Activated naive CD4-positive, alpha-beta T cell treated with anti-CD3 and anti-CD28 coated beads, Interleukin-2, amount 10 ng/mL, durations not matched to agents 7 days and 5 days (primary cell): Measurements from ENCODE around the gene TMEM165.
"Not testable (repeated sequence)": the region's sequence is repeated elsewhere in the genome, so short reads cannot be mapped to it uniquely, and the experiment has no call there.

Source experiments
- CTCF ChIA-PET: fragments of 350-600 bp; sonication (Branson Sonifier 250); formaldehyde crosslinking; loops from one replicate; lab custom pipeline; 2021; ENCODE audit warnings: antibody characterized with exemption; lab: Charles Lee
- DNase-seq: peaks from one replicate; pipeline ENCODE4 v3.0.0-alpha.2; 2020
- H3K27ac Mint-ChIP-seq: one replicate; pipeline ENCODE4 v1.8.0; 2021; ENCODE audit warnings: mild to moderate bottlenecking, moderate library complexity, mixed read lengths
- H3K27me3 Mint-ChIP-seq: one replicate; pipeline ENCODE4 v1.8.0; 2021; ENCODE audit warnings: mild to moderate bottlenecking, mixed read lengths
- H3K36me3 Mint-ChIP-seq: one replicate; pipeline ENCODE4 v1.8.0; 2021; ENCODE audit warnings: mixed read lengths
- H3K4me1 Mint-ChIP-seq: one replicate; pipeline ENCODE4 v1.8.0; 2021; ENCODE audit warnings: mixed read lengths
- H3K4me3 Mint-ChIP-seq: one replicate; pipeline ENCODE4 v1.8.0; 2021; ENCODE audit warnings: mild to moderate bottlenecking, moderate library complexity, mixed read lengths
- H3K9me3 Mint-ChIP-seq: one replicate; pipeline ENCODE4 v1.8.0; 2021; ENCODE audit warnings: mixed read lengths

The TMEM165 gene, protein sequence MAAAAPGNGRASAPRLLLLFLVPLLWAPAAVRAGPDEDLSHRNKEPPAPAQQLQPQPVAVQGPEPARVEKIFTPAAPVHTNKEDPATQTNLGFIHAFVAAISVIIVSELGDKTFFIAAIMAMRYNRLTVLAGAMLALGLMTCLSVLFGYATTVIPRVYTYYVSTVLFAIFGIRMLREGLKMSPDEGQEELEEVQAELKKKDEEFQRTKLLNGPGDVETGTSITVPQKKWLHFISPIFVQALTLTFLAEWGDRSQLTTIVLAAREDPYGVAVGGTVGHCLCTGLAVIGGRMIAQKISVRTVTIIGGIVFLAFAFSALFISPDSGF

DNA sequence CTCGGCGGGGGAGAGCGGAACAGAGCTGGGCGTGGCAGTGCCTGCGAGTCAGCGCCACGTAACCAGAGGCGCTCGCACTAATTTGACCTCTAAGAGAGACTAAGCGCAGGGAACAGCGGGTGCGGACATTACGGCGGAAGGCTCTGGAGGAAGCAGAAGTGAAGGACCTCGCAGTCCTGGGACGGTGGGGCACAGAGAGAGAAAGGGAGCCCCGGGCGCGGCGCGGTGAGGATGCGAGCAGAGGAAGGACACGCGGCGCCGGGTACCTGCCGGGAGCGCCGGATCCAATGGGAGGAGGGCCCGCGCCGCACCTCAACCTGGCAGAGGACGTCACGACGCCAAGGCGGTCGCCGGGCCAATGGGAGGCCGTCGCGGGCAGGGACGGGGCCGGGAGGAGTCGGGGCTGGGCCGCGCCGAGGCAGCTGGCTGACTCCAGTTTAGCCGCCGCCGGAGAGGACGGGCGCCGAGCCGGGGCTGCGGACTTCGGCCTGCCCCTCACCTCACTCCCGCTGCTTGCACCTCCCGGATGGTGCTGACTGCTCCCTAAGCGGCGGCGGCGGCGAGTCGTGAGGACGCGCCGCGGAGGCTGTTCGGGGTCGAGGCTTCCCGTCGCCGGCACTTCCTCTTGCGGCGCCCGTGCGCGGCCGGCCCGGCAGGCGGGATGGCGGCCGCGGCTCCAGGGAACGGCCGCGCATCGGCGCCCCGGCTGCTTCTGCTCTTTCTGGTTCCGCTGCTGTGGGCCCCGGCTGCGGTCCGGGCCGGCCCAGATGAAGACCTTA, at the start of gene TMEM165:
Gene TMEM165 (plus strand): TSS at position 429 of the 779 bp plus-strand sequence. CDS start 233 bp downstream, at position 662.
- Mint-ChIP-seq H3K36me3 (peaks cover 23% of the 10 kb centered on the region), H3K4me1 (peaks cover 47% of the 10 kb centered on the region), H3K9me3 (no peaks in the 10 kb centered on the region), H3K27ac (peak within 1 kb of the TSS; percentile 94), H3K4me3 (peak within 1 kb of the TSS; percentile 89), H3K27me3 (no peaks in the 10 kb centered on the region)
- CTCF ChIA-PET = interaction anchor here (1.6 to 1.7 kb wide), 2 partner anchors 49 to 50 kb away, joined by 4 read pairs; partner anchors contain the start of gene SRD5A3
- DNase-seq = peak; percentile 94

DNA sequence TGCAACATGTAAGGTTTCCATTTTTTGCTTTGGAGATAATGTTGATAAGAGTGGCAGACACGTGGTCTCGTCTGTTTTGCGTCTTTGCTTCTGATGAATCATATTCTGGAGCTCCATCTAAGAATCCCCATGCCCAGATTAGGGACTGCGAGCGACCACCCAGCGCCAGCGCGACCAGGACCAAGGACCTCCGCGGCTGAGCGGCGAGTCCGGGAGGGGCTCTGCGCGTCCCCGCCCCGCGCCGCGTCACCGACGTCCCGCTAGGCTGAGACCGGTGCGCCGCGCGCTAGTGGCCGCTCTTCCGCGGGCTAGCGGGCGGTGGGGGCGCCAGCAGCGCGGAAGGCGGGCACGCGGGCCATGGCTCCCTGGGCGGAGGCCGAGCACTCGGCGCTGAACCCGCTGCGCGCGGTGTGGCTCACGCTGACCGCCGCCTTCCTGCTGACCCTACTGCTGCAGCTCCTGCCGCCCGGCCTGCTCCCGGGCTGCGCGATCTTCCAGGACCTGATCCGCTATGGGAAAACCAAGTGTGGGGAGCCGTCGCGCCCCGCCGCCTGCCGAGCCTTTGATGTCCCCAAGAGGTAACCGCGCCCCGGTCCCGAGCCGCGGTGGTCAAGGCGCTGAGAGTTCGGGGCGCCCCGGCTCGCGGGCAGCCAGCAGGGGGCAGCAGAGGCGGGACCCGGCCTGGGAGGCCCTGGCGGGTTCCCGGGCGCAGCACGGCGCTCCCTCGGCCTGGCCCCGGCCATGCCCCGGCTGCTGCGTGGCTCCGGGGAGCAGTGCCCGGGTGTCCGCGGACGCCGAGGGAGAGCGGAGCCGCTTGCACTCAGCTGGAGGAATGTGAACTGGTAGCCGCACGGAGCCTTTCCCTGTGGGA, 49.5 kb upstream of the TMEM165 start, which contains the start of gene SRD5A3:
Gene SRD5A3 (plus strand): TSS at position 263 of the 871 bp plus-strand sequence. CDS start 95 bp downstream, at position 358.
- H3K27ac Mint-ChIP-seq = peak within 1 kb of the TSS; percentile 76
- H3K36me3 Mint-ChIP-seq = no peaks in the 10 kb centered on the region
- H3K9me3 Mint-ChIP-seq = no peaks in the 10 kb centered on the region
- H3K4me1 Mint-ChIP-seq = peaks cover 23% of the 10 kb centered on the region
- H3K27me3 Mint-ChIP-seq = peaks cover 9% of the 10 kb centered on the region
- CTCF ChIA-PET = interaction anchor here (0.6 to 1.8 kb wide), 24 partner anchors 8 to 1374 kb away, joined by 3 to 7 read pairs (median 4); no protein-coding TSS in a partner anchor
- peak within 1 kb of the TSS; percentile 81 for H3K4me3 Mint-ChIP-seq
- DNase-seq = peak; percentile 80

DNA sequence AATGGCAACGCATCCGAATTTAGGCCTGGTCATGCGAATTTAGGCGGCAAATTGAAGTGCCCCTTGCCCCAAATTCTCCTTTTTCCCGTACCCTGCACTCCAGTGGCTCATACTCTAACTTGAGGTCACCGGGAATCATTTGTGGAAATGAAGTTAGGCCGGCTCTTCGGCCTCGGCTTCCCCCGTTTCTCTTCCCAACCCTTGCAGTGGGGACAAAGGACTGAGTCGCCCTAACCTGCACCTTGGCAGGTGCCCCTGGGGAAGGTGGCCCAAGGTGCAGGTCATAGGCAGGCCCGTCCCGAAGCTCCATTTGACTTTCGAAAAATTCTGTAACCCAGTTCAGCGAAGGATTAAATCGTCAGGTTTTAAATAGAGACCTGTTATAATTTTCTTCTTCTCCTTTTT, 48.9 kb upstream of the TMEM165 start:
- H3K36me3 Mint-ChIP-seq = no peaks in the 10 kb centered on the region
- DNase-seq = no peak
- CTCF ChIA-PET = interaction anchor here (0.9 to 1.8 kb wide), 8 partner anchors 32 to 289 kb away, joined by 3 to 7 read pairs (median 4); no protein-coding TSS in a partner anchor
- peaks cover 23% of the 10 kb centered on the region for H3K4me1 Mint-ChIP-seq
- H3K27ac Mint-ChIP-seq = peak overlapping the region; percentile 73
- H3K4me3 Mint-ChIP-seq = peak overlapping the region; percentile 81
- no peaks in the 10 kb centered on the region for H3K9me3 Mint-ChIP-seq
- peaks cover 4% of the 10 kb centered on the region for H3K27me3 Mint-ChIP-seq

DNA sequence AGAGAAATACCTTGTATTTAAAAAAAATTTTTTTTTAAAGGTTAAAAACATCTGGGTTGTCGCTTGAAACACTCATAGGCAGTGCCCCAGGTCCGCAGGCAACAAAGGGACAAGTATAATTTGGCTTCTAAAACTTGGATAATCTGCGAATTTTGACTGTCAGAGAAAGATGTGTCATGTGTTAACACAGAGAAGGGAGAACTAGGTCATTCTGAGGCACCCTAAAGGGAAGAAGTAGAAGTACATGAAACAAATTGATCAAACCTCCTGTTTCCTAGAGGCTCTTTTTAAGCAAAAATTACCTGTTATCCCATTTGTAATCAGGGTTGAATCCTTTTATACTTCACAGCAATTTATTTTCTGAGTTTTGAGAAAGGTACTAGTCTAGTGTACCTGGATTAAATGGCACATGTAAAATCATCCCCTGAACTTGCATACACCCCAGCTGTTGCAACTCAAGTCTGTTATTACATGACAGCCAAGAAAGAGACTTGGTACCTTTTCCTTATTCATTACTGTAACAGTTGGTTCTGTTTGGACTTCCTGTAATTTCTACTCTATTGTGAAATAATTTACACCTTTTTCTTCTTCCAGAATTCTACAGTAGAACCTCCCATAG, 48.0 kb upstream of the TMEM165 start:
- H3K27me3 Mint-ChIP-seq = peaks cover 4% of the 10 kb centered on the region
- H3K4me3 Mint-ChIP-seq = peak overlapping the region; percentile 81
- peaks cover 3% of the 10 kb centered on the region for H3K36me3 Mint-ChIP-seq
- peaks cover 23% of the 10 kb centered on the region for H3K4me1 Mint-ChIP-seq
- H3K27ac Mint-ChIP-seq = peak overlapping the region; percentile 22
- DNase-seq = no peak
- no peaks in the 10 kb centered on the region for H3K9me3 Mint-ChIP-seq
- CTCF ChIA-PET = interaction anchor here (0.9 to 1.1 kb wide), 3 partner anchors 47 to 288 kb away, joined by 4 read pairs; no protein-coding TSS in a partner anchor

DNA sequence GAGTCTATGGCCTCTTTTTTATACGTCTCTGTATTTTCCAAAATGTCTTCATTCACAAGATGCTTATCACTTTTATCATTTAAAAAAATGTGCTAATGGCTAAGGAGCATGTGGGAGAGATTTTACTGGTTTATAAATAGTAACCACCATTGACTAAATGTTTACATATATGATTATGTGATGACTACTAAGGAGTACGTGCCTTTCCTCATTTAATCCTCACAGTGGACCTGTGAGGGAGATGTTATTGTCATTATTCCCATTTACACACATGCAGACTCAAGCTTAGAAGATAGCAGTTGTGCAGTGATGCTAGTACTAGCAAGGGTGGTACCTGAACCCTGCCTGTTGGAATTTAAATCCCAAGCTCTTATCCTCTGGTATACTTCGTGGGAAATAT, 47.3 kb upstream of the TMEM165 start:
- H3K36me3 Mint-ChIP-seq = peaks cover 5% of the 10 kb centered on the region
- H3K4me1 Mint-ChIP-seq = peaks cover 23% of the 10 kb centered on the region
- CTCF ChIA-PET = no interaction called here
- DNase-seq = no peak
- no peaks in the 10 kb centered on the region for H3K9me3 Mint-ChIP-seq
- no peak overlapping the region for H3K27ac Mint-ChIP-seq
- H3K4me3 Mint-ChIP-seq = no peak overlapping the region
- H3K27me3 Mint-ChIP-seq = peaks cover 4% of the 10 kb centered on the region

DNA sequence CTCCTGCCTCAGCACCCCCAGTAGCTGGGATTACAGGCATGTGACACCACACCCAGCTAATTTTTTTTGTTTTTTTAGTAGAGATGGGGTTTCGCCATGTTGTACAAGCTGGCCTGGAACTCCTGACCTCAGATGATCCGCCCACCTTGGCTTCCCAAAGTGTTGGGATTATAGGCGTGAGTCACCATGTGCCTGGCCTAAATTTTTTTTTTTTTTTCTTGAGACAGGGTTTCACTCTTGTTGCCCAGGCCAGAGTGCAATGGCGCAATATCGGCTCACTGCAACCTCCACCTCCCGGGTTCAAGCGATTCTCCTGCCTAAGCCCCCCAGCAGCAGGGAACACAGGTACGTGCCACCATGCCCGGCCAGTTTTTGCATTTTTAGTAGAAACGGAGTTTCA, 44.9 kb upstream of the TMEM165 start:
- H3K36me3 Mint-ChIP-seq, H3K9me3 Mint-ChIP-seq, DNase-seq, H3K27me3 Mint-ChIP-seq, H3K4me3 Mint-ChIP-seq, H3K27ac Mint-ChIP-seq: not testable (repeated sequence)
- CTCF ChIA-PET = interaction anchor here (0.7 kb wide), 1 partner anchor 283 kb away, joined by 3 read pairs; no protein-coding TSS in a partner anchor
- peaks cover 18% of the 10 kb centered on the region for H3K4me1 Mint-ChIP-seq

DNA sequence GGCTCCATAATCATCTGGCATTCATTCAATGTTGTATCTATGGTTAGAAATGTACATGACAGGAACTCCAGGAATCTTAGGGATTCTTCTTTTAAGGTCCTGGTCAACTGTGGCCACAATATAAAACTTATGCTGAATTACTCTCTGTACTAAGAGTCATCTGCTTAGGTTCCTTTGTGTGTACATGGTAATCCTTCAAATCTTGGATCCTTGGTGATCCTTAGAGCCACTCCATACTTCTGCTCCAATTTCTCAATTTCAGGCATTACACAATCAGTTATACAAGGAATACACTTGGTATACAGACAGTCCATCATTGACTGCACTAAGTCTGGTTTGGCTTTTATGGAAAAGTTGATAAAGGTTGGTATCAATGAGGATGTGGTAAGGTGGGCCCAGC, 43.9 kb upstream of the TMEM165 start:
- H3K36me3 Mint-ChIP-seq = peaks cover 8% of the 10 kb centered on the region
- H3K9me3 Mint-ChIP-seq = no peaks in the 10 kb centered on the region
- H3K4me3 Mint-ChIP-seq = no peak overlapping the region
- H3K27me3 Mint-ChIP-seq = no peaks in the 10 kb centered on the region
- no peak overlapping the region for H3K27ac Mint-ChIP-seq
- peaks cover 17% of the 10 kb centered on the region for H3K4me1 Mint-ChIP-seq
- CTCF ChIA-PET = interaction anchor here (0.7 kb wide), 1 partner anchor 24 kb away, joined by 3 read pairs; no protein-coding TSS in a partner anchor
- no peak for DNase-seq

DNA sequence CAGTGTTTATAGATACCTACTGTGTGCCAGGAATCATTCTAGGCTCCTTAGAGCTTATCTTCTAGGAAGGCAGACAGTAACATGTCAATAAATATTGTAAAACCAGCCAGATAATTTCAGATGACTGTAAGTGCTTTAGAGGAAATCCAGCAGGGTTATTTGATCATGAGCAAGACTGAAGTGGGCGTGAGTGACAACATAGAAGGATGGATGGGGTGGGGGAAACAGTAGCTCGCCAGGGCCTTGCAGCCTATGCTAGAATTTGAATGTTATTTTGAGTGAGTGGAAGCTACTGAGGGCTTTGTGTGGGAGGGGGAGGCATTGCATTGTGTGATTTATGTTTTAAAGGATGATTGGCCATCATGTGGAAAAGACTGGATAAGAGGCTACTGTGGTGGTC, 43.0 kb upstream of the TMEM165 start:
- Mint-ChIP-seq H3K36me3 (peaks cover 8% of the 10 kb centered on the region), H3K4me3 (no peak overlapping the region), H3K9me3 (no peaks in the 10 kb centered on the region), H3K27me3 (no peaks in the 10 kb centered on the region), H3K27ac (no peak overlapping the region), H3K4me1 (peaks cover 8% of the 10 kb centered on the region)
- no peak for DNase-seq
- CTCF ChIA-PET = no interaction called here

DNA sequence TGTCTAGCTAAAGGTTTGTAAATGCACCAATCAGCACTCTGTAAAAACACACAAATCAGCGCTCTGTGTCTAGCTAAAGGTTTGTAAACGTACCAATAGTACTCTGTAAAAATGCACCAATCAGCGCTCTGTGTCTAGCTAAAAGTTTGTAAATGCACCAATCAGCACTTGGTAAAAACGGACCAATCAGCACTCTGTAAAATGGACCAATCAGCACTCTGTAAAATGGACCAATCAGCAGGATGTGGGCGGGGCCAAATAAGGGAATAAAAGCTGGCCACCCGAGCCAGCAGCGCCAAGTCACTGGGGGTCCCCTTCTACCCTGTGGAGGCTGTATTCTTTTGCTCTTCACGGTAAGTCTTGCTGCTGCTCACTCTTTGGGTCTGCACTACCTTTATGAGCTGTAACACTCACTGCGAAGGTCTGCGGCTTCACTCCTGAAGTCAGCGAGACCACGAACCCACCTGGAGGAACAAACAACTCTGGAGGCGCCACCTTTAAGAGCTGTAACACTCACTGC, 42.5 kb upstream of the TMEM165 start:
- CTCF ChIA-PET = interaction anchor here (1.6 kb wide), 1 partner anchor 8 kb away, joined by 5 read pairs; the partner anchor contains the start of gene SRD5A3
- H3K9me3 Mint-ChIP-seq, H3K4me3 Mint-ChIP-seq, H3K36me3 Mint-ChIP-seq, H3K27ac Mint-ChIP-seq, H3K4me1 Mint-ChIP-seq, H3K27me3 Mint-ChIP-seq, DNase-seq: not testable (repeated sequence)

DNA sequence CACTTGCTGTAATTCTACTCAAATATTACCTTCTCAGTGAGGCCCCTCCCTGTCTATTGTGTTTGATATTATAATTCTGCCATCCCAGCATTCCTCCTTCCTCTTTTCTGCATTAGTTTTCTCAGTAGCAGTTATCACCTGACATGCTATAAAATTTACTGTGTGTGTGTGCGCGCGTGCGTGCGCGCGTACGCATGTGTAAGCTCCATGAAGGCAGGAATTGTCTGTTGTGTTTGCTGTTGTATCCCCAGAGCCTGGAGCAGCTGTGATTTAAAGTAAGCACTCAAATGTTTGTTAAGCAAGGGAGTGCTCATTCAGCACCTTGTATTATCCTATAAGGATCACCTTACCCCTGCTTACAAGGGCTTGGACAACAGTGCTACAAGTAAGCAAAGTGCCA, 41.1 kb upstream of the TMEM165 start:
- CTCF ChIA-PET = interaction anchor here (1.6 to 1.7 kb wide), 2 partner anchors 9 to 18 kb away, joined by 4 to 5 read pairs; partner anchors contain the start of gene SRD5A3
- Mint-ChIP-seq H3K27me3 (no peaks in the 10 kb centered on the region), H3K27ac (no peak overlapping the region), H3K36me3 (peaks cover 8% of the 10 kb centered on the region), H3K4me3 (no peak overlapping the region), H3K9me3 (no peaks in the 10 kb centered on the region), H3K4me1 (peaks cover 11% of the 10 kb centered on the region)
- DNase-seq = no peak

DNA sequence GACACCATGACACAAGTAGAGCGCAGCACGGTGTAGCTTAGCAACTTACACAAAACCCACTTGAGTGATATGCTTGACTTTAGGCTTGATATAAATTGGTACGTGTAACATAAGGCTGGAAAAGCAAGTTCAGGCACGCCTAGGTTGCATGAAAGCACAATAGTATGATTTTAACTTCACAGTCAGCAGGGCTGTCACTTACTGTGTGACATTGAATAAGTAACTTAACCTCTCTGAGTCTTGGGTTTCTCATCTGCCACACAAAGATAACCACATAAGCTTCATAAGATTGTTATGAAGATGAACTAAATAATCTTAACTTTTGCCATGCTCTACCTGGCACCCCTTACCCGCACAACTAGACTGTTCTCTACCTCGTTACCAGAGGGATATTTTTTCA, 40.2 kb upstream of the TMEM165 start:
- no peaks in the 10 kb centered on the region for H3K9me3 Mint-ChIP-seq
- H3K4me1 Mint-ChIP-seq = peaks cover 11% of the 10 kb centered on the region
- H3K27me3 Mint-ChIP-seq = no peaks in the 10 kb centered on the region
- DNase-seq = no peak
- H3K4me3 Mint-ChIP-seq = no peak overlapping the region
- H3K27ac Mint-ChIP-seq = peak overlapping the region; percentile 37
- peaks cover 8% of the 10 kb centered on the region for H3K36me3 Mint-ChIP-seq
- CTCF ChIA-PET = interaction anchor here (1.7 to 2.4 kb wide), 2 partner anchors 10 to 17 kb away, joined by 4 to 6 read pairs; partner anchors contain the start of gene SRD5A3

DNA sequence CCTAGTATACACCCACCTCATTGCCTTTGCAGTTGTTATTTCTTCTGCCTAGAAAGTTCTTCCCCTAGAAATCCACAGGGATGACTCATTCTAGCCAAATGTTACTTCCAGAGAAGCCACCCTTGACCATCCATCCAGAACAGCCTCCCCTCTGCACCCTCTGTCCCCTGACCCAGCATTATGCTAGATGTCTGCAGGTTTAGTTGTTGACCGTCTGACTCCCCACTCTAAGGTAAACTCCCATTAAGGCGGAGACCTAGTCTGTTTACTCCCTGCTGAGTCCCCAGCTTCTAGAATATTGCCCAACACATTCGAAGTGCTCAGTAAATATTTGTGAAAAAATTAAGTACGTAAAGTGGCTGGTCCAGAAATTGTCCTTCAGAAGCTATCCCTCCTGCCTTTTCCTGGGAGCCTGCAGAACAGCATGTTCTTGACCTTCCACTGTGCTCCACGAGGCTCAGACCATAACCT, 38.7 kb upstream of the TMEM165 start:
- Mint-ChIP-seq H3K4me1 (peaks cover 11% of the 10 kb centered on the region), H3K4me3 (no peak overlapping the region), H3K27ac (no peak overlapping the region), H3K27me3 (no peaks in the 10 kb centered on the region), H3K9me3 (no peaks in the 10 kb centered on the region), H3K36me3 (peaks cover 10% of the 10 kb centered on the region)
- CTCF ChIA-PET = interaction anchor here (2.4 kb wide), 1 partner anchor 11 kb away, joined by 6 read pairs; the partner anchor contains the start of gene SRD5A3
- DNase-seq = no peak
